Sigmoid colon (tissue), 7 donors: ENCODE data around the gene UBR1. TPM values are rescaled to one million over a fixed set of nuclear protein-coding genes. Genes with fewer than 3 reads are reported as not detected.
"Not testable (repeated sequence)": the region's sequence is repeated elsewhere in the genome, so short reads cannot be mapped to it uniquely, and the experiment has no call there.

ENCODE experiments used
- DNase-seq: peaks from one replicate; pipeline ENCODE4 v3.0.0-alpha.2; 2019
- H3K27ac ChIP-seq, 4 donors: fragments of 200-600 bp; sonication (generic); one replicate each; pipeline ENCODE4 v1.5.1; 2016 to 2019; ENCODE audit warnings: mild to moderate bottlenecking in 1 of 4
- H3K27me3 ChIP-seq, 3 donors: fragments of 200-600 bp; sonication (generic); one replicate each; pipeline ENCODE4 v1.5.1; 2019; ENCODE audit warnings: mild to moderate bottlenecking in 1 of 3
- H3K36me3 ChIP-seq, 4 donors: fragments of 200-600 bp; sonication (generic); one replicate each; pipeline ENCODE4 v1.5.1; 2016 to 2019
- H3K4me1 ChIP-seq, 4 donors: fragments of 200-600 bp; sonication (generic); one replicate each; pipeline ENCODE4 v1.5.1; 2017 to 2019
- H3K4me3 ChIP-seq, 4 donors: fragments of 200-600 bp; sonication (generic); one replicate each; pipeline ENCODE4 v1.5.1; 2017 to 2019; ENCODE audit warnings: mild to moderate bottlenecking in 2 of 4, moderate library complexity in 1 of 4
- H3K9me3 ChIP-seq, 4 donors: fragments of 200-600 bp in 3 of 4; sonication (generic) in 3 of 4; one replicate each; pipeline versions ENCODE4 v1.5.1 to v1.6.1; 2013 to 2019
- CTCF ChIP-seq, 4 experiments: fragments of 450-650 bp in 3 of 4; fragments of 200-600 bp in 1 of 4; IDR thresholded peaks; one replicate each; pipeline ENCODE4 v1.5.1; 2016 to 2019; ENCODE audit warnings: antibody characterized with exemption in 4 of 4, mild to moderate bottlenecking in 3 of 4, moderate library complexity in 2 of 4
- EP300 ChIP-seq, 4 donors: sonication (generic); formaldehyde crosslinking; IDR thresholded peaks; one replicate each; pipeline ENCODE4 v1.6.1; 2017; ENCODE audit warnings: antibody characterized with exemption in 4 of 4
- POLR2A ChIP-seq, 2 donors: fragments of 450-650 bp; IDR thresholded peaks; one replicate each; pipeline ENCODE4 v1.6.1; 2016; ENCODE audit warnings: antibody characterized with exemption in 2 of 2, mild to moderate bottlenecking in 2 of 2, moderate library complexity in 2 of 2
- POLR2AphosphoS5 ChIP-seq, 4 donors: sonication (generic); formaldehyde crosslinking; IDR thresholded peaks; one replicate each; pipeline ENCODE4 v1.6.1; 2017; ENCODE audit warnings: antibody characterized with exemption in 4 of 4
- WGBS, 2 donors: extraction: QIAGEN DNeasy Blood & Tissue Kit; methylation state at CpG; one replicate each; pipeline ENCODE4 v1.1.7; 2013; 5-methylcytosine and 5-hydroxymethylcytosine counted together
- intact Hi-C: fragments of 100-400 bp; cut with DNase I; formaldehyde crosslinking; loops from one replicate; pipeline ENCODE4 v1.15.1; 2023
- polyA plus RNA-seq, 3 donors: library from polyadenylated mRNA; stranded (reverse); fragments of 200-250 nt; gene quantifications; one replicate each; pipeline ENCODE4 v1.2.3, GENCODE V29; 2013
- small RNA-seq, 3 donors: library from RNA; depleted of rRNA; stranded (forward); fragments of <200 nt; gene quantifications; one replicate each; pipeline ENCODE3, GENCODE V24; 2016
- total RNA-seq, 4 donors: library from RNA; depleted of rRNA; stranded (reverse); fragments of >200 nt; gene quantifications; one replicate each; pipeline ENCODE4 v1.1.0, GENCODE V29; 2016
- donor health status: healthy with polysubstance abuse.
- donor health status: Bipolar disorder and iron deficiency.
- donor health status: healthy.

Gene UBR1
- total and polyA plus RNA-seq, 7 donors, result 2.4 to 44.7 (median 35.3) TPM

DNA sequence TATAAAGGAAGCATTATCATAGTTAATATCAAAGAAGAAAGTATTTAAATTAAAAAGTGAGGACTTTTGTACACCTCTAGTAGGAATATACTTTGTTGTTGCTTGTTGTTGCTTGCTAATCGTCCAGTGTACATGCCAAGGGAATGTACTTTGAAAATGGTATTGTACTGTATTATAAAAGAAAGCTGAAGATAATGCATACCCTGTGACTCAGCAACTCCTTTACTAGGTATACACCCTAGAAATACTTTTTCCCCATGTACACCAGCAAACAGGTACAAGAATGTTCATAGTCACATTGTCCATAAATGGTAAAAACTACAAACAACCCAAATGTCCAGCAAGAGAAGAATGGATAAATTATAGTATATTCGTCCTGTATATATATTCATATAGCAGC, 197.3 kb downstream of the UBR1 start:
- WGBS, 2 donors, result 57 to 60% methylated on average over 2 of the region's 2 CpGs
- no peak overlapping the region for H3K27ac ChIP-seq
- H3K9me3 ChIP-seq, result no peaks in the 10 kb centered on the region
- no peak overlapping the region for H3K4me3 ChIP-seq
- H3K4me1 ChIP-seq, result peaks cover 0 to 5% (median 2%) of the 10 kb centered on the region in 4 donors
- TF ChIP-seq EP300 (IDR thresholded peaks at IDR 0.05) (no peak), POLR2AphosphoS5 (IDR thresholded peaks at IDR 0.05) (no peak), POLR2A (IDR thresholded peaks at IDR 0.05) (no peak), CTCF (IDR thresholded peaks at IDR 0.05) (no peak)
- no peaks in the 10 kb centered on the region for H3K27me3 ChIP-seq
- DNase-seq, result no peak
- H3K36me3 ChIP-seq, result no peaks in the 10 kb centered on the region
- intact Hi-C loops, result no loop called here

DNA sequence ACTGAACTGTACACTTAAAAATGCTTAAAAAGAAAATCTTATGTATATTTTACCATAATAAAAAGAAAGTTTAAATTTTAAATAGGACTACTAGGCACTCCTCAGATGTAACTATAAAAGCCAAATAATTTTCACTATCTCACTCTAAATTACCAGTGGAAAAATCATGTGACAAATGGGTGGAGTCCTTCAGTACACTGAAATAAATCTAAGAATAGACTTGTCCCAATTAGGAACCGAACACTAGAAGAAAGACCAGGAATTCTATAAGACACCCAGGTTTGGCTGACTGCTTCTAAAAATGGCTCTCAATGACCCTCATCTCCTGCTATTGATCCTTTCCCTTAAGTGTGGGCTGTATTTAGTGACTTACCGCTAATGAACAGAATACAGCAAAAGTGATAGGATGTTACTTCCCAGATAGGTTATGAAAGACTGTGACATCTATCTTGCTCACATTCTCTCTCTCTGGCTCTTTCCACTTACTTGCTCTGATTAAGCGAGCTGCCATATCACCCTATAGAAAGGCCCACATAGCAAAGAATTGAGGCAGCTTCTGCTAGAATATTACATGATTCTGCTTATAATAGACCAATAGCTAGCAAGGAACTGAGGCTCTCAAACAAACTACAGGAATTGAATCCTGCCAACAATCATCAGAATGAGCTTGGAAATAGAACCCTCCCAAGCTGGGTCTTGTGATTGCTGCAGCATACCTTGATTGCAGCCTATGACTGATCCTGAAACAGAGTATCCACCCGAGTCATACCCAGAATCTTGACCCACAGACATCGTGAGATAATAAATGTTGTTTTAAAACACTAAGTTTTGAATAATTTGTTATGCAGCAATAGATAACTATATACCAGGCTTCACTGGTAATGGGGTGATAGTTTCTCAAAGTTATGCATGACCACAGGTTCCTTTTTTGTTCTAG, 202.2 kb downstream of the UBR1 start:
- peaks cover 0 to 11% (median 4%) of the 10 kb centered on the region in 4 donors for H3K4me1 ChIP-seq
- no peaks in the 10 kb centered on the region for H3K36me3 ChIP-seq
- intact Hi-C loops, result no loop called here
- H3K4me3 ChIP-seq, result no peak overlapping the region
- no peak for TF ChIP-seq POLR2AphosphoS5 (IDR thresholded peaks at IDR 0.05)
- no peak for TF ChIP-seq POLR2A (IDR thresholded peaks at IDR 0.05)
- TF ChIP-seq EP300 (IDR thresholded peaks at IDR 0.05), result no peak
- TF ChIP-seq CTCF (IDR thresholded peaks at IDR 0.05), result no peak
- no peaks in the 10 kb centered on the region for H3K9me3 ChIP-seq
- no peak overlapping the region for H3K27ac ChIP-seq
- no peaks in the 10 kb centered on the region for H3K27me3 ChIP-seq
- 78 to 87% methylated on average over 5 of the region's 5 CpGs for WGBS, 2 donors
- no peak for DNase-seq

DNA sequence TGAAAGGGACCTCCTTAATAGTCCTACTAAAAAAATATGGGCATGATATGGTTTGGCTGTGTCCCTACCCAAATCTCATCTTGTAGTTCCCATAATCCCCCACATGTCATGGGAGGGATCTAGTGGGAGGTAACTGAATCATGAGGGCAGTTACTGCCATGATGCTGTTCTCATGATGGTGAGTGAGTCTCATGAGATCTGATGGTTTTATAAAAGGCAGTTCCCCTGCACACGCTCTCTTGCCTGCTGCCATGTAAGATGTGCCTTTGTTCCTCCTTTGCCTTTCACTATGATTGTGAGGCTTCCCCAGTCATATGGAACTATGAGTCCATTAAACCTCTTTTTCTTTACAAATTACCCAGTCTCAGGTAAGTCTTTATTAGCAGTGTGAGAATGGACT, 211.9 kb downstream of the UBR1 start:
- 93 to 95% methylated on average over 1 of the region's 1 CpG for WGBS, 2 donors
- DNase-seq, H3K27ac ChIP-seq, H3K36me3 ChIP-seq, intact Hi-C loops, H3K27me3 ChIP-seq, H3K9me3 ChIP-seq, H3K4me3 ChIP-seq: not testable (repeated sequence)
- peaks cover 0 to 17% (median 7%) of the 10 kb centered on the region in 4 donors for H3K4me1 ChIP-seq

Small RNAs within 50 kb of the gene (small RNA-seq; reads per million reads assigned to genes)
- gene AC068724.2, result 0 reads per million in 3 donors

Other genes with a start within 250 kb of the UBR1 start
- gene TTBK2, start 185.3 kb downstream of the UBR1 start, total RNA-seq, result 10 to 100 TPM; 16.8 to 24.8 (median 22.7) TPM
- 1 to 10 TPM; 1.2 to 3.4 (median 1.8) TPM for gene TTBK2, start 185.3 kb downstream of the UBR1 start, polyA plus RNA-seq
- 10 to 100 TPM; 26.6 to 35.2 (median 33.2) TPM for gene TMEM62, start 27.5 kb upstream of the UBR1 start, total RNA-seq
- gene TMEM62, start 27.5 kb upstream of the UBR1 start, polyA plus RNA-seq, result 10 to 100 TPM; 10.2 to 27.4 (median 10.8) TPM
- gene CCNDBP1, start 79.4 kb upstream of the UBR1 start, total RNA-seq, result 10 to 100 TPM; 39.1 to 80.5 (median 49.8) TPM
- 100 to 1,000 TPM in 1 of 3 donors, 10 to 100 TPM in 2; 52.1 to 109 (median 95.5) TPM for gene CCNDBP1, start 79.4 kb upstream of the UBR1 start, polyA plus RNA-seq
- not detected for gene EPB42, start 115.0 kb upstream of the UBR1 start, total RNA-seq
- under 1 TPM in 1 of 3 donors, not detected in 2; 0.06 TPM for gene EPB42, start 115.0 kb upstream of the UBR1 start, polyA plus RNA-seq
- under 1 TPM in 1 of 4 donors, not detected in 3; 0.28 TPM for gene TGM5, start 160.9 kb upstream of the UBR1 start, total RNA-seq
- not detected for gene TGM5, start 160.9 kb upstream of the UBR1 start, polyA plus RNA-seq
- gene TGM7, start 196.2 kb upstream of the UBR1 start, total RNA-seq, result not detected
- not detected for gene TGM7, start 196.2 kb upstream of the UBR1 start, polyA plus RNA-seq
- 1 to 10 TPM; 2.8 to 5.4 (median 4.0) TPM for gene LCMT2, start 224.5 kb upstream of the UBR1 start, total RNA-seq
- gene LCMT2, start 224.5 kb upstream of the UBR1 start, polyA plus RNA-seq, result 1 to 10 TPM; 2.3 to 5.1 (median 2.4) TPM